IPS-18c (cell line): ENCODE results near the gene AGPAT3.

Experiments
- H3K4me3 ChIP-seq: 2 replicates; pipeline ENCODE4 v1.7.0; 2013; ENCODE audit warnings: low read depth, mild to moderate bottlenecking, low read length, moderate library complexity; ENCODE audit not compliant: insufficient read depth
- H3K9me3 ChIP-seq: one replicate; pipeline ENCODE4 v1.6.1; 2013; ENCODE audit warnings: mild to moderate bottlenecking, low read length, moderate library complexity; ENCODE audit not compliant: control insufficient read depth, insufficient read depth

The AGPAT3 gene

DNA sequence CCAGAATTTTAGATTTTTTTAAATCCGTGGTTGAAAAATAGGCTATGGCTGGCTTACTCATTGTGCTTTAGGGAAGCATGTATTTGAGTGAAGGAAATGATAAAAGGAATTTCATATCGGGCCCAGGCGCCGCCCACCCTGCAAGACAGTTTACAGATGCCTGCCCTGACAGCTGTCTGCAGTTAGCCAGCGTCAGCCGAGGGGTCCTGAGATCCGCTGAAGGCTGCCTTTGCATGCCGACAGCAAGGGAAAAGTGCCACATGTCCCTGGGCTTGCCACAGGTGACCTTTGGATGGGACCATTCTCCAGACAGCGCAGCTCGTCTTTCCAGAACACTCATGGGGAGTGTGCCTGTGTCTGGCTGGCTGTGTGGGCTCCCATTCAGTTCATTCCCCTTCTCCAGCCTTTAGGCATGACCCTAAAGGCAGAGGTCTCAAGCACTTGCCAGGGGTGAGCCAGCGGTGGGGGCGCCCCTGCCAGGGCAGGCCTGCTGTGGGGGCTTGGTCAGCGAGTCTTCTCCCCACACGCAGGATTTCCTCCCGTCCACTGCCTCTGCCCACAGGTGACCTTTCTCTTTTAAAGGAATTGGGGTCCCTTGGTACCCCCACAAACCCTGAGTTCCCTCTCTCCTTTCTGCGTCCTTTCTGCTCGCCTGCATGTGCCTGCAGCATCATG, 101.0 kb downstream of the AGPAT3 start:
- no peak overlapping the region for H3K4me3 ChIP-seq
- no peaks in the 10 kb centered on the region for H3K9me3 ChIP-seq

GRCh38 chr21:43966946-43967512, 102.0 kb downstream of the AGPAT3 start:
- H3K4me3 ChIP-seq = no peak overlapping the region
- H3K9me3 ChIP-seq = no peaks in the 10 kb centered on the region

- H3K9me3 ChIP-seq = no peaks in the 10 kb centered on the region
- H3K4me3 ChIP-seq = no peak overlapping the region
These were observed 103.0 kb downstream of the AGPAT3 start for GRCh38 chr21:43967981-43968380.

DNA sequence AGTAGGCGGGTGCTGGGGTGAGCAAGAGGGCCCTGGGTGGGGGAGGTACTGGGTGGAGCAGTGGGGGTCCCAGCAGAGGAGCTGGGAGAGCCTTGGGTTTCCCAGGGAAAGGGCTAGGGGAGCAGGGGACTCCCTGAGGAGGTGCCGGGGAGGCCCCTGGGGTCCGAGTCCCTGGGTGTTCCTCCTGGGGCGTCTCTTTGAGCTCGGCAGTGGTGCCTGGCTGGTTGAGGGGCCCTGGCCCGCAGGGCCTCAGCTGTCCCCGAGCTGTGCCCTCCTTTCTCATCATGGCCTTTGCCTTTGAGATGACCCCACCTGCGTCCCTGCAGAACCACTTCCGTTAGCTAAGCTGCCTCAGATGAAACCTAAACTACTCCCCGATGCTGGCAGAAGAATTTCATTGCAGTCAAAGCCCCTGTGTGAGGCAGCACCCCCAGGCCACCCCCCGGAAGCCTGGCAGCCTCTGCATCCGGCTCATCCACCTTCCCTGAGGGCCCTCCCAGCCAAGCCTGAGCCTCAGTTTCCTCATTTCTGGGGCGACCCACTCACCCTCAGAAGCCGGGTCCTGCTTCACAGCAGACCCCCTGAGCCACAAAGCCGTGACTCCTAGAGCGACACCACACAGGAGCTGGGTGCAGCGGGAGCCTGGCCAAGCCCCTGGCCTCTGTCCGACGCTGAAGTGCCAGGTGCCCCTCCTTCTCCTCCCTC, 103.5 kb downstream of the AGPAT3 start:
- no peaks in the 10 kb centered on the region for H3K9me3 ChIP-seq
- H3K4me3 ChIP-seq = no peak overlapping the region

GRCh38 chr21:43969115-43969444, 104.1 kb downstream of the AGPAT3 start:
- H3K9me3 ChIP-seq = no peaks in the 10 kb centered on the region
- no peak overlapping the region for H3K4me3 ChIP-seq

GRCh38 chr21:43970551-43970950, 105.5 kb downstream of the AGPAT3 start:
- Histone ChIP-seq H3K9me3 (no peaks in the 10 kb centered on the region), H3K4me3 (no peak overlapping the region)

- H3K9me3 ChIP-seq = no peaks in the 10 kb centered on the region
- no peak overlapping the region for H3K4me3 ChIP-seq
These were observed 106.4 kb downstream of the AGPAT3 start for GRCh38 chr21:43971201-43971991.

DNA sequence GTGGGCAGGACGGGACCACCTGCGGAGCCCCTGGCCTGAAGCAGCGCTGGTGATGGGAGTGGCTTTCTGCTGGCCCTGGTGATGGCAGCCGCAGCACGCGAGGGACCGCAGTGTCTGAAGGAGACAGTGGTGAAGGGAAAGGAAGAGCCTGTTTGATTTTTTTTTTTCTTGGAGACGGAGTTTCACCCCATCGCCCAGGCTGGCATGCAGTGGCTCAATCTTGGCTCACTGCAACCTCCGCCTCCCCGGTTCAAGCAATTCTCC, 106.9 kb downstream of the AGPAT3 start:
- Histone ChIP-seq H3K9me3 (no peaks in the 10 kb centered on the region), H3K4me3 (no peak overlapping the region)

DNA sequence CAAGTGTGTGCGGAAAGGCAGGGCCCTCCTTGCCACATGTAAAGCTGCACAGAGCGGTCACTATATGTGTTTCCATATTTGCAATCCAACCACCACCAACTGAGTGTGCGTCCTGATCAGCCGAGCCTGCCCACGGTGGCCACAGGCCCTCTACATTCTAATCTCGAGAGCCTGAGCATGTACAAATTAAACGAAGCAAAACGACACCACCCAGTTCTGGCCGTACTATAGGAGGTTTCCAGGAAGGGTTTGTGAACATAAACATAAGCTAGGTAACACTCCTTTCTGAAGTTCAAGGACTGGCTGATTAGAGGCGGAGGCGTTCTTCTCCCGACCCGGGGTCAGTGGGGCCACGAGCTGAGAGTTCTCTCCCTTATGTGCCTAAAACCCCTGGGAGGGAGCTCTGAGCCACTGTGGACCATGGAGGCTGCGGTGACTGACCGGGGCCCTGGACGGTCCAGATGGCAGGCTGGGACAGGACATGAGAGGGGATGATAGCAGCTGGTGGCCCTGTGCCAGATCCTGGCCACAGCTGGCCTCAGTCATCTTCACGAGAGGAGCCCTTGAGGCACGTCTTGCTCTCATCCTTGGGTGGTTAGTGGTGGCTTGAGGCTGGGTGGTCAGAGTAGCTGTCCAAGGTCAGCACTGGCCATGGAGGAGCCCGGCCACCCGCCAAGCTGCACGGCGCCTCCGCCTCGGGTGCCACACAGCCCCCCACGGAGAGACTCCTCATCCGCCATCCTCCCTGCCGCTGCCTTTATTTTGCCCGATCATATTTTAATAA, 108.0 kb downstream of the AGPAT3 start:
- no peak overlapping the region for H3K4me3 ChIP-seq
- H3K9me3 ChIP-seq = no peaks in the 10 kb centered on the region

GRCh38 chr21:43973634-43973955, 108.6 kb downstream of the AGPAT3 start:
- Histone ChIP-seq H3K4me3 (no peak overlapping the region), H3K9me3 (no peaks in the 10 kb centered on the region)

DNA sequence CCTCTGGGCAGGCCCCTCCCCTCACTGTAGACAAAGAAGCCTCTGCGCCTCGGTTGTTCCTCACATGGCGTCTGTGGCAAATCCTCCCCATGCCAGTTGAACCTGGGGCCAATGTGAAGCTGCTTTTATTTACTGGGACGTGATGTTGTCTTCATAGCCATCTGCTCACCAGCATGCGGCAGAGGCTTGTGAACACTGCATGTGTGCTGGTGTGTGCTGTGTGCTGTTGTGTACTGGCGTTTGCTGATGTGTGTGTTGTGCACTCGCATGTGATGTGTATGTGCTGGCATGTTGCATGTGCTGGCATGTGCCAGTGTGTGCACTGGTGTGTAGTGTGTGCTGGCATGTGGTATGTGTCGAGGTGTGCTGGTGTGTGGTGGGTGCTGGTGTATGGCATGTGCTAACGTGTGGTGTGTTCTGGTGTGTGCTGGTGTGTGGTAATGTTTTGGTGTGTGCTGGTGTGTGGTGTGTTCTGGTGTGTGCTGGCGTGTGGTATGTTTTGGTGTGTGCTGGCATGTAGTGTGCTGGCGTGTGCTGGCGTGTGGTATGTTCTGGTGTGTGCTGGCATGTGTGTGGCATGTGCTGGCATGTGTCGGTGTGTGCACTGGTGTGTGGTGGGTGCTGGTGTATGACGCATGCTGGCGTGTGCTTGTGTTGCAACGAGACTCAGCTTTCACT, 109.9 kb downstream of the AGPAT3 start:
- H3K9me3 ChIP-seq = no peaks in the 10 kb centered on the region
- no peak overlapping the region for H3K4me3 ChIP-seq

GRCh38 chr21:43975469-43976098, 110.6 kb downstream of the AGPAT3 start:
- Histone ChIP-seq H3K9me3 (no peaks in the 10 kb centered on the region), H3K4me3 (no peak overlapping the region)

- Histone ChIP-seq H3K9me3 (no peaks in the 10 kb centered on the region), H3K4me3 (no peak overlapping the region)
These were observed 111.6 kb downstream of the AGPAT3 start for GRCh38 chr21:43976661-43977060.

DNA sequence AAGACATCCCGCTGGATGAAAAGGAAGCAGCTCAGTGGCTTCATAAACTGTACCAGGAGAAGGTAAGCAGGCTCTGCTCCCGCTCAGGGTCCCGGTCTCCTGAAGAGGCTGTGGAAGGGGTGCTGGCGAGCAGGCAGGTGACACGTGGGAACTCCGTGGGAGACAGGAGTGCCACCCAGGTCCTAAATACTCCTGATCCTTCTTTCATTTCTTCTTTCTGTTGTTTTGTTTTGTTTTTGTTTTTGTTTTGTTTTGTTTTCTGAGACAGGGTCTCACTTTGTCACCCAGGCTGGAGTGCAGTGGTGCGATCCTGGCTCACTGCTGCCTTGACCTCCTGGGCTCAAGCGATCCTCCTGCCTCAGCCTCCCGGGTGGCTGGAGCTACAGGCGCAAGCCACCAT, 113.0 kb downstream of the AGPAT3 start:
- Histone ChIP-seq H3K9me3 (no peaks in the 10 kb centered on the region), H3K4me3 (no peak overlapping the region)

GRCh38 chr21:43979654-43980053, 114.6 kb downstream of the AGPAT3 start:
- Histone ChIP-seq H3K9me3 (no peaks in the 10 kb centered on the region), H3K4me3 (no peak overlapping the region)

DNA sequence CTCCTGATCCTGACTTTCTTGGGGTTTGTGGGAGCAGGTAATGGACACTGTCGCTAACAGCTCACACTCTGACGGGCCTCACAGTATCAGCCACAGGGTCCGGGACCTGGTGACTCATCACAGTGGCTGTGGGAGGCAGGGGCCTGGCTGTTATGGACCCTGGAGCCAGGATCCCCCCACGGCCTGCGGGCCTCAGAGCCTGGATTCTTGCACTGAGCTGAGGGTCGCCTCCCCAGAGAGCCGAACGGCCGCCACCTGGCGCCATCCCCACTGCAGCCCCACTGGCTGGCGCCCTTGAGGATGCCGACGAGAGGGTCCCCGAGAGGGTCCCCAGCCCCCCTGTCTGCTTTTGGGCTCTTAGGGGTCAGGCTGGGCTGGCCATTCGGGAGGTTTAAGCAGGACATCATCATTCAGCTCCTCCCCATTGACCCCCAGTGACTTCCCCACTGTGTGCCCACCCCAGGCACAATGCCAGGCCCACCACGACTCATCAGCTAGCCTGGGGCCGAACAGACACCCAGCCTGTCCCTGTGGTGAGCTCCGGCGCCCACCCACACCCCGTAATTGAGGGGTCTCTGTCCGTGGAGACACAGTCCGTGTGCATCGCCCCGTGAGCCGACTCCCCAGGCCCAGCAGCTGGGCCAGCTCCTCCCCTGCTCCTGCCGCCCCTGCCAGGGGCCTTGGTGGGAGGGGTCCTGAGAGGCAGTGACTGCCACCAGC, 116.3 kb downstream of the AGPAT3 start:
- H3K9me3 ChIP-seq = no peaks in the 10 kb centered on the region
- H3K4me3 ChIP-seq = no peak overlapping the region
